Upper lobe of left lung (tissue), 6 donors: ENCODE results near the gene DCANP1. TPM values are rescaled to one million over a fixed set of nuclear protein-coding genes. Genes with fewer than 3 reads are reported as not detected.
"Not testable (repeated sequence)": the region's sequence is repeated elsewhere in the genome, so short reads cannot be mapped to it uniquely, and the experiment has no call there.

ENCODE experiments used
- ATAC-seq, 2 donors: fragments of 200-7000 bp; cut with Tn5 transposase; one replicate each; pipeline ENCODE4 v1.9.1; 2022; ENCODE audit warnings: mild to moderate bottlenecking in 2 of 2, moderate library complexity in 2 of 2; ENCODE audit not compliant: low FRiP score in 2 of 2
- DNase-seq, 2 donors: peaks; one replicate each; pipeline ENCODE4 v3.0.0-alpha.2; 2019 to 2020
- H3K27ac ChIP-seq, 4 donors: fragments of 200-600 bp; sonication (generic); one replicate each; pipeline ENCODE4 v1.5.1; 2016 to 2019
- H3K27me3 ChIP-seq, 4 donors: fragments of 200-600 bp; sonication (generic); one replicate each; pipeline ENCODE4 v1.5.1; 2017 to 2019
- H3K36me3 ChIP-seq, 4 donors: fragments of 200-600 bp; sonication (generic); one replicate each; pipeline ENCODE4 v1.5.1; 2016 to 2019
- H3K4me1 ChIP-seq, 4 donors: fragments of 200-600 bp; sonication (generic); one replicate each; pipeline ENCODE4 v1.5.1; 2018 to 2019
- H3K4me3 ChIP-seq, 4 donors: fragments of 200-600 bp; sonication (generic); one replicate each; pipeline ENCODE4 v1.5.1; 2017 to 2019; ENCODE audit warnings: mild to moderate bottlenecking in 2 of 4, moderate library complexity in 1 of 4
- H3K9me3 ChIP-seq, 4 donors: fragments of 200-600 bp; sonication (generic); one replicate each; pipeline ENCODE4 v1.5.1; 2018 to 2019
- CTCF ChIP-seq, 6 experiments: fragments of 450-650 bp in 4 of 6; fragments of 200-600 bp in 2 of 6; sonication (generic) in 2 of 6; IDR thresholded peaks; one replicate each; pipeline ENCODE4 v1.5.1; 2016 to 2019; ENCODE audit warnings: antibody characterized with exemption in 6 of 6
- EP300 ChIP-seq, 4 donors: sonication (generic); formaldehyde crosslinking; IDR thresholded peaks; one replicate each; pipeline ENCODE4 v1.5.1; 2017; ENCODE audit warnings: antibody characterized with exemption in 4 of 4, control low read depth in 2 of 4
- POLR2A ChIP-seq, 4 donors: fragments of 450-650 bp; IDR thresholded peaks; one replicate each; pipeline ENCODE4 v1.5.1; 2016 to 2017; ENCODE audit warnings: antibody characterized with exemption in 4 of 4, mild to moderate bottlenecking in 2 of 4
- POLR2AphosphoS5 ChIP-seq, 2 donors: sonication (generic); formaldehyde crosslinking; IDR thresholded peaks; one replicate each; pipeline ENCODE4 v1.5.1; 2017; ENCODE audit warnings: antibody characterized with exemption in 2 of 2
- WGBS, 2 donors: methylation state at CpG; one replicate each; pipeline ENCODE4 v1.1.5; 2017 to 2018; 5-methylcytosine and 5-hydroxymethylcytosine counted together
- total RNA-seq, 6 donors: library from RNA; depleted of rRNA in 4 of 6; stranded (reverse); fragments of >200 nt in 4 of 6; gene quantifications; one replicate each; pipeline versions ENCODE4 v1.1.0 to v1.2.1, GENCODE V29; 2016 to 2021
- donor health status: DM: no; HTN: no; CAD: no; lungs with moderate emphysema.
- donor health status: DM: no; HTN: yes; CAD: no; lungs with severe emphysema.

The DCANP1 gene
- total RNA-seq, result 1 to 10 TPM in 1 of 6 donors, under 1 TPM in 3, not detected in 2; 0.11 to 1.0 (median 0.27) TPM

GRCh38 chr5:135447298-135447929 lies at the start of gene DCANP1:
TSS of gene DCANP1 (minus strand) at chr5:135447348. CDS start at chr5:135447108, 240 bp downstream.
- Histone ChIP-seq H3K4me3 (no peak within 1 kb of the TSS), H3K9me3 (no peaks in the 10 kb centered on the region), H3K4me1 (peaks cover 0 to 15% (median 9%) of the 10 kb centered on the region in 4 donors), H3K27me3 (no peaks in the 10 kb centered on the region), H3K36me3 (no peaks in the 10 kb centered on the region), H3K27ac (no peak within 1 kb of the TSS)
- 75% methylated on average over 5 of the region's 5 CpGs for WGBS, 2 donors
- ATAC-seq (peak; percentile 18 to 72), DNase-seq (peak in 1 of 2 donors; percentile 71)
- TF ChIP-seq POLR2A (IDR thresholded peaks at IDR 0.05), result no peak
- TF ChIP-seq CTCF (IDR thresholded peaks at IDR 0.05), result peak in 1 of 6 experiments; percentile 6
- peak in 1 of 2 donors; percentile 58 for TF ChIP-seq POLR2AphosphoS5 (IDR thresholded peaks at IDR 0.05)
- peak in 1 of 4 donors; percentile 75 for TF ChIP-seq EP300 (IDR thresholded peaks at IDR 0.05)

GRCh38 chr5:135495531-135495930 lies 48.4 kb upstream of the DCANP1 start:
- H3K4me3 ChIP-seq, ATAC-seq, DNase-seq, H3K36me3 ChIP-seq, H3K27ac ChIP-seq, H3K9me3 ChIP-seq: not testable (repeated sequence)
- 81 to 85% methylated on average over 4 of the region's 4 CpGs for WGBS, 2 donors
- peaks cover 0 to 29% (median 21%) of the 10 kb centered on the region in 4 donors for H3K4me1 ChIP-seq
- peaks cover 0 to 11% (median 1%) of the 10 kb centered on the region in 4 donors for H3K27me3 ChIP-seq

- peaks cover 10 to 42% (median 34%) of the 10 kb centered on the region in 4 donors for H3K4me1 ChIP-seq
- H3K4me3 ChIP-seq, result no peak overlapping the region
- H3K27ac ChIP-seq, result no peak overlapping the region
- TF ChIP-seq CTCF (IDR thresholded peaks at IDR 0.05) (no peak), POLR2AphosphoS5 (IDR thresholded peaks at IDR 0.05) (no peak), POLR2A (IDR thresholded peaks at IDR 0.05) (no peak), EP300 (IDR thresholded peaks at IDR 0.05) (no peak)
- no peak for DNase-seq
- no peak for ATAC-seq
- peaks cover 0 to 24% (median 10%) of the 10 kb centered on the region in 4 donors for H3K27me3 ChIP-seq
- H3K9me3 ChIP-seq, result no peaks in the 10 kb centered on the region
- WGBS, 2 donors, result 74 to 89% methylated on average over 5 of the region's 5 CpGs
- H3K36me3 ChIP-seq, result no peaks in the 10 kb centered on the region
Observed at GRCh38 chr5:135494196-135494595, 47.0 kb upstream of the DCANP1 start.

- Histone ChIP-seq H3K4me1 (peaks cover 16 to 48% (median 40%) of the 10 kb centered on the region in 4 donors), H3K9me3 (no peaks in the 10 kb centered on the region), H3K27me3 (peaks cover 0 to 30% (median 14%) of the 10 kb centered on the region in 4 donors), H3K4me3 (no peak overlapping the region), H3K27ac (no peak overlapping the region), H3K36me3 (no peaks in the 10 kb centered on the region)
- 70 to 74% methylated on average over 7 to 8 of the region's 8 CpGs for WGBS, 2 donors
- no peak for TF ChIP-seq POLR2A (IDR thresholded peaks at IDR 0.05)
- no peak for TF ChIP-seq EP300 (IDR thresholded peaks at IDR 0.05)
- TF ChIP-seq CTCF (IDR thresholded peaks at IDR 0.05), result no peak
- ATAC-seq (peak in 1 of 2 donors; percentile 32), DNase-seq (no peak)
Observed at GRCh38 chr5:135493406-135494180, 46.4 kb upstream of the DCANP1 start.

GRCh38 chr5:135492319-135492626 lies 45.1 kb upstream of the DCANP1 start:
- WGBS, 2 donors, result 39 to 69% methylated on average over 3 of the region's 3 CpGs
- H3K4me1 ChIP-seq, result peaks cover 16 to 58% (median 44%) of the 10 kb centered on the region in 4 donors
- no peak overlapping the region for H3K4me3 ChIP-seq
- H3K36me3 ChIP-seq, result no peaks in the 10 kb centered on the region
- H3K27ac ChIP-seq, result no peak overlapping the region
- no peaks in the 10 kb centered on the region for H3K9me3 ChIP-seq
- ATAC-seq, result peak in 1 of 2 donors; percentile 44
- peaks cover 0 to 32% (median 19%) of the 10 kb centered on the region in 4 donors for H3K27me3 ChIP-seq
- peak in 1 of 2 donors; percentile 76 for DNase-seq
- TF ChIP-seq POLR2AphosphoS5 (IDR thresholded peaks at IDR 0.05) (no peak), CTCF (IDR thresholded peaks at IDR 0.05) (no peak), POLR2A (IDR thresholded peaks at IDR 0.05) (no peak), EP300 (IDR thresholded peaks at IDR 0.05) (no peak)
